ENCODE results near the gene TRABD2B. TPM values are rescaled to one million over a fixed set of nuclear protein-coding genes. Genes with fewer than 3 reads are reported as not detected.

Gene TRABD2B
- total RNA-seq, 1 experiment from 2014 or later, result 10.3 TPM

DNA sequence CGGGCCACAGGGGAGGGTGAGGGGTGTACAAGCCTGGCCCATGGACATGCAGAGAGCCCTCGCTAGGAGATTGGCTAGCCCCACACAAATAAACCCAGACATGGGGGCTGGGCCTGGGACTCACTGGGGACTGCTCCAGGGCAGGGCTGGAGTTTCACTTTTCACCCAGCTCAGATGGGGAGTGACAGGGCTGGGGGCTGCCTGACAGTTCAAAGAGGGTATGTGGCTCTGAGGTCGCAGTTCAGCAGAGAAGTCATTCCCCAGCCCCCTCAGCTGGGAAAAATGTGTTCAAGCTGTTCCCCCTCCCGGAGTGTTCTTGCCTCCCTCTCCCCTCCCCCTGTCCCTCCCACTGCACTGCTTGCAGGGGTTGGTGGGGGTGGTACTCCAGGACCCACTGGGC lies 277.1 kb downstream of the TRABD2B start (continued):
- TF ChIP-seq, protein P1, sequence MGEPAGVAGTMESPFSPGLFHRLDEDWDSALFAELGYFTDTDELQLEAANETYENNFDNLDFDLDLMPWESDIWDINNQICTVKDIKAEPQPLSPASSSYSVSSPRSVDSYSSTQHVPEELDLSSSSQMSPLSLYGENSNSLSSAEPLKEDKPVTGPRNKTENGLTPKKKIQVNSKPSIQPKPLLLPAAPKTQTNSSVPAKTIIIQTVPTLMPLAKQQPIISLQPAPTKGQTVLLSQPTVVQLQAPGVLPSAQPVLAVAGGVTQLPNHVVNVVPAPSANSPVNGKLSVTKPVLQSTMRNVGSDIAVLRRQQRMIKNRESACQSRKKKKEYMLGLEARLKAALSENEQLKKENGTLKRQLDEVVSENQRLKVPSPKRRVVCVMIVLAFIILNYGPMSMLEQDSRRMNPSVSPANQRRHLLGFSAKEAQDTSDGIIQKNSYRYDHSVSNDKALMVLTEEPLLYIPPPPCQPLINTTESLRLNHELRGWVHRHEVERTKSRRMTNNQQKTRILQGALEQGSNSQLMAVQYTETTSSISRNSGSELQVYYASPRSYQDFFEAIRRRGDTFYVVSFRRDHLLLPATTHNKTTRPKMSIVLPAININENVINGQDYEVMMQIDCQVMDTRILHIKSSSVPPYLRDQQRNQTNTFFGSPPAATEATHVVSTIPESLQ (CRISPR knock-in tag; IDR thresholded peaks at IDR 0.05), result no peak

GRCh38 chr1:47717341-47717740 lies 279.8 kb downstream of the TRABD2B start:
- peaks cover 80% of the 10 kb centered on the region for H3K27me3 Mint-ChIP-seq (ENCODE audit: low read depth)
- ChIA-PET POLR2A (no interaction called here), CTCF (interaction anchor here (1.0 to 5.3 kb wide), 7 partner anchors 9 to 285 kb away, joined by 3 to 49 read pairs (median 7); no protein-coding TSS in a partner anchor)
- DNase-seq (ENCODE audit: low spot score) (no peak), ATAC-seq (no peak)
- no peaks in the 10 kb centered on the region for H3K9me3 Mint-ChIP-seq
- no peaks in the 10 kb centered on the region for H3K36me3 Mint-ChIP-seq
- TF ChIP-seq NR1H2 (CRISPR knock-in tag; IDR thresholded peaks at IDR 0.05), result no peak
- no peak for TF ChIP-seq TEAD4 (CRISPR knock-in tag; IDR thresholded peaks at IDR 0.05)
- TF ChIP-seq ZSCAN18 (CRISPR knock-in tag; IDR thresholded peaks at IDR 0.05), result no peak
- no peak for TF ChIP-seq ZNF281 (CRISPR knock-in tag; IDR thresholded peaks at IDR 0.05)
- TF ChIP-seq ZNF425 (CRISPR knock-in tag; conservative IDR thresholded peaks at IDR 0.05), result no peak
- TF ChIP-seq USF2 (CRISPR knock-in tag; IDR thresholded peaks at IDR 0.05), result no peak
- TF ChIP-seq ZNF232 (CRISPR knock-in tag; IDR thresholded peaks at IDR 0.05), result no peak
- no peak for TF ChIP-seq SMAD4 (CRISPR knock-in tag; IDR thresholded peaks at IDR 0.05)
- TF ChIP-seq, protein P2, sequence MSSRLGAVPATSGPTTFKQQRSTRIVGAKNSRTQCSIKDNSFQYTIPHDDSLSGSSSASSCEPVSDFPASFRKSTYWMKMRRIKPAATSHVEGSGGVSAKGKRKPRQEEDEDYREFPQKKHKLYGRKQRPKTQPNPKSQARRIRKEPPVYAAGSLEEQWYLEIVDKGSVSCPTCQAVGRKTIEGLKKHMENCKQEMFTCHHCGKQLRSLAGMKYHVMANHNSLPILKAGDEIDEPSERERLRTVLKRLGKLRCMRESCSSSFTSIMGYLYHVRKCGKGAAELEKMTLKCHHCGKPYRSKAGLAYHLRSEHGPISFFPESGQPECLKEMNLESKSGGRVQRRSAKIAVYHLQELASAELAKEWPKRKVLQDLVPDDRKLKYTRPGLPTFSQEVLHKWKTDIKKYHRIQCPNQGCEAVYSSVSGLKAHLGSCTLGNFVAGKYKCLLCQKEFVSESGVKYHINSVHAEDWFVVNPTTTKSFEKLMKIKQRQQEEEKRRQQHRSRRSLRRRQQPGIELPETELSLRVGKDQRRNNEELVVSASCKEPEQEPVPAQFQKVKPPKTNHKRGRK (CRISPR knock-in tag; IDR thresholded peaks at IDR 0.05; ENCODE audit: borderline replicate concordance), result no peak
- TF ChIP-seq RORB (CRISPR knock-in tag; IDR thresholded peaks at IDR 0.05), result no peak
- no peak for TF ChIP-seq ZMAT4 (CRISPR knock-in tag; IDR thresholded peaks at IDR 0.05)
- no peak for TF ChIP-seq NR2C2 (CRISPR knock-in tag; IDR thresholded peaks at IDR 0.05)
- TF ChIP-seq, protein P3, sequence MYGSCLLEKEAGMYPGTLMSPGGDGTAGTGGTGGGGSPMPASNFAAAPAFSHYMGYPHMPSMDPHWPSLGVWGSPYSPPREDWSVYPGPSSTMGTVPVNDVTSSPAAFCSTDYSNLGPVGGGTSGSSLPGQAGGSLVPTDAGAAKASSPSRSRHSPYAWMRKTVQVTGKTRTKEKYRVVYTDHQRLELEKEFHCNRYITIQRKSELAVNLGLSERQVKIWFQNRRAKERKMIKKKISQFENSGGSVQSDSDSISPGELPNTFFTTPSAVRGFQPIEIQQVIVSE (CRISPR knock-in tag; IDR thresholded peaks at IDR 0.05; ENCODE audit: borderline replicate concordance), result no peak
- TF ChIP-seq CTCF (IDR thresholded peaks at IDR 0.05), result no peak
- TF ChIP-seq FOXP1 (CRISPR knock-in tag; IDR thresholded peaks at IDR 0.05; ENCODE audit: borderline replicate concordance), result no peak
- TF ChIP-seq OVOL2 (CRISPR knock-in tag; IDR thresholded peaks at IDR 0.05; ENCODE audit: borderline replicate concordance), result no peak
- no peak overlapping the region for H3K4me3 Mint-ChIP-seq
- H3K4me1 Mint-ChIP-seq, result peaks cover 26% of the 10 kb centered on the region
- H3K27ac Mint-ChIP-seq, result no peak overlapping the region

Data from WTC11 (cell line).